ENCODE measurements around the gene ALDH5A1.

DNA sequence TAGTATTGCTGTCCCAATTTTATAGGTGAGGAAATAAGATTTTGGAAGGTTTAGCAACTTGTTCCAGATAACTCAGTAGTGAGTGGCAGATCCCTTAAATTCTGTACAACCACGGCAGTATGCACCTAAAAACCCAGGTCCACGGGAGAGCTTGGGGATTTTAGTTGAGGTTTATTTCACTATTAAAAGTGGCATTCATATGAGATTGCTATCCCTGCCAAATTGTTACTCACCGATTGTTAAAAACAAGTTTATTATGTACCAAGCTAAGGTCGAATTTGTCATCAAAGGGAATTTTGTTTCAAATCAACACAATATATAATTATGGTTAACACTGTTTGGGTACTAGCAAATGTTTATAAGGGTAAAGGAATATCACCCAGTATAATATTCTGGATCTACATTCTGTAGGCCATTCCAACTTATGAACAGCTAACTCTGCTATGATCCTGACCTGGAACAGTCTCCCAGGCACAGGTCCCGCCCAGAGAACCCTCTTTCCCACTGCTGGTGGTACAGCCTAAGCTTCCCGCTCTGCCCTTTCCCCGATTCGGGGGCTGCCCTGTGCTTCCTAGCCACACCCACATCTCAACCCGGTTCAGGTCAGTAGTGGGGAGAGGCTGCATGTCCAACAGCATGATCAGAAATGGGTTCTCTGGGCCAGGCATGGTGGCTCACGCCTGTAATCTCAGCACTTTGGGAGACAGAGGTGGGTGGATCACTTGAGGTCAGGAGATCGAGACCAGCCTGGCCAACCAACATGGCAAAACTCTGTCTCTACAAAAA lies 30.3 kb upstream of the ALDH5A1 start:
- no peak for TF ChIP-seq EP300 (IDR thresholded peaks at IDR 0.05)
- TF ChIP-seq, protein P1, sequence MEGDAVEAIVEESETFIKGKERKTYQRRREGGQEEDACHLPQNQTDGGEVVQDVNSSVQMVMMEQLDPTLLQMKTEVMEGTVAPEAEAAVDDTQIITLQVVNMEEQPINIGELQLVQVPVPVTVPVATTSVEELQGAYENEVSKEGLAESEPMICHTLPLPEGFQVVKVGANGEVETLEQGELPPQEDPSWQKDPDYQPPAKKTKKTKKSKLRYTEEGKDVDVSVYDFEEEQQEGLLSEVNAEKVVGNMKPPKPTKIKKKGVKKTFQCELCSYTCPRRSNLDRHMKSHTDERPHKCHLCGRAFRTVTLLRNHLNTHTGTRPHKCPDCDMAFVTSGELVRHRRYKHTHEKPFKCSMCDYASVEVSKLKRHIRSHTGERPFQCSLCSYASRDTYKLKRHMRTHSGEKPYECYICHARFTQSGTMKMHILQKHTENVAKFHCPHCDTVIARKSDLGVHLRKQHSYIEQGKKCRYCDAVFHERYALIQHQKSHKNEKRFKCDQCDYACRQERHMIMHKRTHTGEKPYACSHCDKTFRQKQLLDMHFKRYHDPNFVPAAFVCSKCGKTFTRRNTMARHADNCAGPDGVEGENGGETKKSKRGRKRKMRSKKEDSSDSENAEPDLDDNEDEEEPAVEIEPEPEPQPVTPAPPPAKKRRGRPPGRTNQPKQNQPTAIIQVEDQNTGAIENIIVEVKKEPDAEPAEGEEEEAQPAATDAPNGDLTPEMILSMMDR (IDR thresholded peaks at IDR 0.05) = no peak

Measured in ovary (tissue), 3 donors.